ENCODE measurements around the gene PTCRA.

- TF ChIP-seq CTCF (IDR thresholded peaks at IDR 0.05) (no peak), POLR2A (IDR thresholded peaks at IDR 0.05) (no peak)
Observed at GRCh38 chr6:42962502-42963178, 46.8 kb downstream of the PTCRA start.

Data from stomach (tissue), 4 donors.